Thyroid gland (tissue), 4 donors: ENCODE measurements around the gene FOXRED2. TPM values are rescaled to one million over a fixed set of nuclear protein-coding genes. Genes with fewer than 3 reads are reported as not detected.
A peak's percentile ranks its signal among the peaks of the same experiment; 100 is the strongest.

Experiments used
- DNase-seq, 2 donors: peaks; one replicate each; pipeline ENCODE4 v3.0.0-alpha.2; 2019
- H3K27ac ChIP-seq, 3 donors: fragments of 200-600 bp; sonication (generic); 1 replicate in 2 of 3; 2 replicates in 1 of 3; pipeline ENCODE4 v1.5.1; 2016 to 2019; ENCODE audit warnings: mild to moderate bottlenecking in 1 of 3, moderate library complexity in 1 of 3
- H3K27me3 ChIP-seq: fragments of 200-600 bp; sonication (generic); one replicate; pipeline ENCODE4 v1.5.1; 2019
- H3K36me3 ChIP-seq, 2 donors: fragments of 200-600 bp; sonication (generic); one replicate each; pipeline ENCODE4 v1.5.1; 2016 to 2019
- H3K4me1 ChIP-seq, 2 donors: fragments of 200-600 bp; sonication (generic); one replicate each; pipeline ENCODE4 v1.5.1; 2017 to 2019
- H3K4me3 ChIP-seq, 3 donors: fragments of 200-600 bp; sonication (generic); replicated peaks in 1 of 3; 1 replicate in 2 of 3; 2 replicates in 1 of 3; pipeline ENCODE4 v1.5.1; 2016; ENCODE audit warnings: mild to moderate bottlenecking in 1 of 3
- H3K9me3 ChIP-seq: fragments of 200-600 bp; sonication (generic); one replicate; pipeline ENCODE4 v1.5.1; 2017
- CTCF ChIP-seq, 6 experiments: fragments of 200-600 bp in 3 of 6; fragments of 450-650 bp in 3 of 6; sonication (generic) in 3 of 6; IDR thresholded peaks; one replicate each; pipeline ENCODE4 v1.5.1; 2016 to 2019; ENCODE audit warnings: antibody characterized with exemption in 6 of 6, mild to moderate bottlenecking in 2 of 6, inconsistent platforms in 1 of 6, moderate library complexity in 1 of 6
- POLR2A ChIP-seq, 2 donors: fragments of 450-650 bp; IDR thresholded peaks; one replicate each; pipeline ENCODE4 v1.6.1; 2017; ENCODE audit warnings: antibody characterized with exemption in 2 of 2, mild to moderate bottlenecking in 2 of 2, moderate library complexity in 1 of 2
- WGBS, 2 donors: methylation state at CpG; one replicate each; pipeline ENCODE4 v1.1.5; 2017; 5-methylcytosine and 5-hydroxymethylcytosine counted together
- intact Hi-C: fragments of 100-400 bp; cut with DNase I; formaldehyde crosslinking; loops from one replicate; pipeline ENCODE4 v1.15.1; 2023
- small RNA-seq: library from RNA; depleted of rRNA; stranded (forward); fragments of <200 nt; gene quantifications from one replicate; pipeline ENCODE3, GENCODE V24; 2016
- total RNA-seq, 4 donors: library from RNA; depleted of rRNA; stranded (reverse); fragments of >200 nt; gene quantifications; one replicate each; pipeline ENCODE4 v1.2.3, GENCODE V29; 2016

FOXRED2 gene
- total RNA-seq, 4 donors from 2014 or later: 5.9 to 12.8 (median 9.4) TPM

GRCh38 chr22:36440429-36441002 lies 66.3 kb downstream of the FOXRED2 start:
- TF ChIP-seq CTCF (IDR thresholded peaks at IDR 0.05) (no peak), POLR2A (IDR thresholded peaks at IDR 0.05) (no peak)
- H3K9me3 ChIP-seq: no peaks in the 10 kb centered on the region
- peak overlapping the region; percentile 10 to 43 (median 23) for H3K27ac ChIP-seq
- H3K36me3 ChIP-seq: no peaks in the 10 kb centered on the region
- peaks cover 9 to 19% of the 10 kb centered on the region in 2 donors for H3K4me1 ChIP-seq
- intact Hi-C loops: no loop called here
- 84 to 87% methylated on average over 8 of the region's 8 CpGs for WGBS, 2 donors
- no peak for DNase-seq
- no peak overlapping the region for H3K4me3 ChIP-seq
- no peaks in the 10 kb centered on the region for H3K27me3 ChIP-seq

DNA sequence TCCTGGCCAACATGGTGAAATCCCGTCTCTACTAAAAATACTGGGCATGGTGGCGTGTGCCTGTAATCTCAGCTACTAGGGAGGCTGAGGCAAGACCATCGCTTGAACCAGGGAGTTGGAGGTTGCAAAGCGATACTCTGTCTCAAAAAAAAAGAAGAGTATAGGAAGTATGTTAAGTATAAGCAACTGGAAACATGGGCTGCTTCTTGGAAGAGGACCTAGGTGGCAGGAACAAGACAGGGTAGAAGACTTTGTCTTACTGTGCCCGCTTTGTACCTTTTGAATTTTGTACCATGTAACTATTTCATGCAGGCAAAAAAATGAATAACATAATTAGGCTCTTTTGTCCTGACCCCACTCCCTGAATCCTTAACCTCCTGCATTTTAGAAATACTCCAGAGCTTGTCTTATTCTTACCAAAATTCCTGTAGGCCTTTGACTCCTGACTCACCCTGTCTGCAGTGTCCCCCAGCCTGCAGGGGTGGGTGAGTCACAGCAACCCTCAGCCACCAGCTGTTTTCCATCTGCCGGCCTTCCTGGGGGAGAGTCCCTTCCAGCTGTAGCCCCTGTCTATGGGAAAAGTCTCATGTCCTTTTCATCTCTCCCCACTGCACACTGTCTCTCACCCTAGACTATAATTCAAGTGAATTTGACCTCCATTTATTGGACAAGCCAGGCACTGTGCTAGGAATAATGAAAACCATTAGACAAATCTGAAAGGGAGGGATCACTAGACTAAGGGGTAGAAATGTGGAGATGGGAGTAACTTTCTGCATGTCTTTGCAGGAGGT lies 67.2 kb downstream of the FOXRED2 start:
- WGBS, 2 donors: 91 to 92% methylated on average over 6 of the region's 6 CpGs
- TF ChIP-seq CTCF (IDR thresholded peaks at IDR 0.05) (no peak), POLR2A (IDR thresholded peaks at IDR 0.05) (no peak)
- intact Hi-C loops: no loop called here
- H3K27ac ChIP-seq: peak overlapping the region in 1 of 3 donors; percentile 23
- peaks cover 17 to 21% of the 10 kb centered on the region in 2 donors for H3K4me1 ChIP-seq
- DNase-seq: no peak
- no peaks in the 10 kb centered on the region for H3K9me3 ChIP-seq
- no peaks in the 10 kb centered on the region for H3K36me3 ChIP-seq
- H3K4me3 ChIP-seq: no peak overlapping the region
- H3K27me3 ChIP-seq: no peaks in the 10 kb centered on the region

Small RNA genes lying within 50 kb of the gene (small RNA-seq; reads per million reads assigned to genes)
- not detected for gene RF00019

Other genes starting within 250 kb of the FOXRED2 start
- gene MYH9, start 119.1 kb downstream of the FOXRED2 start, total RNA-seq: 100 to 1,000 TPM; 228 to 375 (median 275) TPM
- 100 to 1,000 TPM in 1 of 4 donors, 10 to 100 TPM in 3; 56.7 to 115 (median 75.6) TPM for gene TXN2, start 25.4 kb downstream of the FOXRED2 start, total RNA-seq
- 100 to 1,000 TPM; 213 to 427 (median 309) TPM for gene EIF3D, start 22.1 kb upstream of the FOXRED2 start, total RNA-seq
- gene CACNG2, start 196.7 kb upstream of the FOXRED2 start, total RNA-seq: not detected